Measurements from ENCODE around the gene GDPD1. TPM values are rescaled to one million over a fixed set of nuclear protein-coding genes. Genes with fewer than 3 reads are reported as not detected.
A peak's percentile ranks its signal among the peaks of the same experiment; 100 is the strongest.
"Not testable (repeated sequence)": the region's sequence is repeated elsewhere in the genome, so short reads cannot be mapped to it uniquely, and the experiment has no call there.

The GDPD1 gene
- polyA plus RNA-seq = 3.6 TPM
- long read RNA-seq, donor 1, partial matches to known transcripts = 0 of 2 reads
- long read RNA-seq, donor 1, other reads (novel, unspliced or antisense) = 0 of 2 reads
- long read RNA-seq, donor 2 = 0 reads
- long read RNA-seq, donor 3 = 0 reads
- long read RNA-seq, donor 4 = 0 reads
- long read RNA-seq, donor 5, partial matches to known transcripts = 0 of 1 reads
- long read RNA-seq, donor 5, other reads (novel, unspliced or antisense) = 0 of 1 reads
- long read RNA-seq, donor 6, partial matches to known transcripts = 0 of 2 reads
- long read RNA-seq, donor 6, other reads (novel, unspliced or antisense) = 0 of 2 reads
- long read RNA-seq, donor 7 = 0 reads
- long read RNA-seq, donor 8, partial matches to known transcripts = 0 of 2 reads
- long read RNA-seq, donor 8, other reads (novel, unspliced or antisense) = 0 of 2 reads
- long read RNA-seq, donor 9 = 0 reads
- long read RNA-seq, donor 10 = 0 reads
- long read RNA-seq, donor 11 = 0 reads

DNA sequence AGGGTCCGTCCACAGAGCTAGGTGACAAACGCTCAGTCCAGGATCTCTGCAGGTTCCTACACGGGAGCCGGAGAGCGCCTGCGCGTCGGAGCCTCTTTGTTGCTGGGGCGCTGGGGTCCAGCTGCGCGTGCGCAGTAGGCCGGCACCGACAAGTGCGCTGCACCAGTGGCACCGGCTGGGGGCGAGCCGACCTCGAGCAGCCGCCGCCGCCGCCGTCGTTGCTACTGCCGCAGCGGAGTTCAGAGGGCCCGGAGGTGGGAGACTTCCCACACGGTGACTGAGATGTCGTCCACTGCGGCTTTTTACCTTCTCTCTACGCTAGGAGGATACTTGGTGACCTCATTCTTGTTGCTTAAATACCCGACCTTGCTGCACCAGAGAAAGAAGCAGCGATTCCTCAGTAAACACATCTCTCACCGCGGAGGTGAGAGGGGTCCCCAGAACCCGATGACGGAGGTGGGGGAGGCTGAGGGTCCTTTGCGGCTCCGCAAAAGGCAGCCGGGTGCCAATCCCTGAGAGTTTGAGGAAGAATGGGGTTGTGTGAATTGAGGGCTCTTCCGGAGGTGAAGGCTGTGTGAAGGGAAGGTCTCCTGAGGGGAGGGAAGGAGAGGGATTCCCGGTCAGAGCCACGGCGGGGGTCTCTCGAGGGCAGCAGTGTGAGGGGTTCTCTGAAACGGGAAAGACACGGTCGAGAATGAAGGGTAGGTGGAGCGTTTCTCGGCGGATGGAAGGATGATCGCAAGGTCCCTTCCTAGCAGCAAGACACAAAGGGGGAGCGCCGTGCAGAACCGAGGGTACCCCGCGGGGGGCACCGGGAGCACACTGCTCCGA, at the start of gene GDPD1:
Gene GDPD1 (plus strand): TSS at position 184 of the 831 bp plus-strand sequence. CDS start 99 bp downstream, at position 283.
- H3K9me3 ChIP-seq (ENCODE audit: control insufficient read depth, low read depth, low read length) = no peaks in the 10 kb centered on the region
- no peaks in the 10 kb centered on the region for H3K36me3 ChIP-seq (ENCODE audit: control insufficient read depth, insufficient read depth, low read length)
- H3K27ac ChIP-seq (ENCODE audit: low read length) = peak within 1 kb of the TSS; percentile 79
- WGBS (ENCODE audit: insufficient coverage, low lambda C conversion rate) = no CpG with 5 or more reads among the region's 60 CpGs
- H3K27me3 ChIP-seq (ENCODE audit: control insufficient read depth, insufficient read depth, low read length) = no peaks in the 10 kb centered on the region
- H3K4me3 ChIP-seq (ENCODE audit: low read length) = peak within 1 kb of the TSS; percentile 77
- peaks cover 2% of the 10 kb centered on the region for H3K4me1 ChIP-seq (ENCODE audit: control insufficient read depth, insufficient read depth, low read length)
- peak; percentile 95 to 97 for DNase-seq

DNA sequence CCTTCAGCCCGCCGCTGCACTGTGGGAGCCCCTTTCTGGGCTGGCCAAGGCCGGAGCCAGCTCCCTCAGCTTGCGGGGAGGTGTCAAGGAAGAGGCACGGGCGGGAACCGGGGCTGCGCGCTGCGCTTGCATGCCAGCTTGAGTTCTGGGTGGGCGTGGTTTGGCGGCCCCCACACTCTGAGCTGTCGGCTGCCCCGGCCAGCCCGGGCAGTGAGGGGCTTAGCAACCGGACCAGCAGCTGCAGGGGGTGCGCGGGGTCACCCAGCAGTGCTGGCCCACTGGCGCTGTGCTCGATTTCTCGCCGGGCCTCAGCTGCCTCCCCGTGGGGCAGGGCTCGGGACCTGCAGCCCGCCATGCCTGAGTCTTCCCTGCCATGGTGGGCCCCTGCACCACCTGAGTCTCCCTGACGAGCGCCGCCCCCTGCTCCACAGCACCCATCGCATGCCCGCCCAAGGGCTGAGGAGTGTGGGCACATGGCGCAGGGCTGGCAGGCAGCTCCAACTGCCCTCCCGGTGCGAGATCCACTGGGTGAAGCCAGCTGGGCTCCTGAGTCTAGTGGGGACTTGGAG, 47.8 kb upstream of the GDPD1 start:
- no CpG with 5 or more reads among the region's 33 CpGs for WGBS (ENCODE audit: insufficient coverage, low lambda C conversion rate)
- H3K9me3 ChIP-seq (ENCODE audit: control insufficient read depth, low read depth, low read length) = peaks cover 7% of the 10 kb centered on the region
- DNase-seq = no peak
- no peaks in the 10 kb centered on the region for H3K27me3 ChIP-seq (ENCODE audit: control insufficient read depth, insufficient read depth, low read length)
- H3K36me3 ChIP-seq (ENCODE audit: control insufficient read depth, insufficient read depth, low read length) = no peaks in the 10 kb centered on the region
- no peak overlapping the region for H3K4me3 ChIP-seq (ENCODE audit: low read length)
- no peak overlapping the region for H3K27ac ChIP-seq (ENCODE audit: low read length)
- no peaks in the 10 kb centered on the region for H3K4me1 ChIP-seq (ENCODE audit: control insufficient read depth, insufficient read depth, low read length)

DNA sequence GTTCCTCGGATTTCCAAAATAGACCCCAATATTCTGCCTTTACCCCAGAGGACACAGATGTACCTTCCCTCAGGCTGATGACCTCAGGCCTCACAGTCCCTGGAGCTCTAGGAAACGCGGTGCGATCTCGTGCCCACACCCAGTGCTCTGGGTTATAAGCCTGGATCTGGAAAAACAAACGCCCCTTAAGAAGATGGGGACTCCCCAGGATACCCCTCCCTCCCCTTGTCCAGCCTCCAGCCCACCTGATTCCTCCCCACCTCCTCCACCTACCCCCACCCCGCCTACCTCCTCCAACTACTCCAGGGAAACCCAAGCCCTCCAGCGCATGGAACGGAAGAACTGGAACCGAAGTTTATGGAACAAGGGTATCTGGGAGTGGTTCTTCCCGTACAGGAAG, 45.6 kb upstream of the GDPD1 start:
- Histone ChIP-seq H3K9me3 (ENCODE audit: control insufficient read depth, low read depth, low read length) (peaks cover 7% of the 10 kb centered on the region), H3K36me3 (ENCODE audit: control insufficient read depth, insufficient read depth, low read length) (no peaks in the 10 kb centered on the region), H3K27me3 (ENCODE audit: control insufficient read depth, insufficient read depth, low read length) (no peaks in the 10 kb centered on the region), H3K4me1 (ENCODE audit: control insufficient read depth, insufficient read depth, low read length) (no peaks in the 10 kb centered on the region), H3K4me3 (ENCODE audit: low read length) (no peak overlapping the region), H3K27ac (ENCODE audit: low read length) (no peak overlapping the region)
- DNase-seq = no peak
- 100% methylated on average over 1 of the region's 11 CpGs for WGBS (ENCODE audit: insufficient coverage, low lambda C conversion rate)

DNA sequence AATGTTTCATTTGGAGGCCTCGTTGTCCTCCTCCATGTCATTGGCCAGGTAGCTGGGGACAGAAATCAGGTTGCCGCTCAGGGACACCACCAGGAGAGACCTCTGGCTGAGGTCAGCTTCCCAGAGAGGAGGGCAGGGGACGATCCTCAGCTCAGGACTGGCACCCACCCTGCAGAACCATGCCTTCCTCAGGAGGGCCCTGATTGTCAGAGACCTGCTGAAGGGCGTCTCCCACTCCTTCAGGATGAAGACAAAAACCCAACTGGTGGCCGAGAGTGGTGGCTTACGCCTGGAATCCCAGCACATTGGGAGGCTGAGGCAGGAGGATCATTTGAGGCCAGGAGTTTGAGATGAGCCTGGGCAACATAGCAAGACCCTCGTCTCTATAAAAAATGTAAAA, 45.2 kb upstream of the GDPD1 start:
- DNase-seq = no peak
- Histone ChIP-seq H3K27ac (ENCODE audit: low read length) (no peak overlapping the region), H3K4me3 (ENCODE audit: low read length) (no peak overlapping the region), H3K27me3 (ENCODE audit: control insufficient read depth, insufficient read depth, low read length) (no peaks in the 10 kb centered on the region), H3K9me3 (ENCODE audit: control insufficient read depth, low read depth, low read length) (peaks cover 7% of the 10 kb centered on the region), H3K36me3 (ENCODE audit: control insufficient read depth, insufficient read depth, low read length) (no peaks in the 10 kb centered on the region), H3K4me1 (ENCODE audit: control insufficient read depth, insufficient read depth, low read length) (no peaks in the 10 kb centered on the region)
- WGBS (ENCODE audit: insufficient coverage, low lambda C conversion rate) = no CpG with 5 or more reads among the region's 7 CpGs

DNA sequence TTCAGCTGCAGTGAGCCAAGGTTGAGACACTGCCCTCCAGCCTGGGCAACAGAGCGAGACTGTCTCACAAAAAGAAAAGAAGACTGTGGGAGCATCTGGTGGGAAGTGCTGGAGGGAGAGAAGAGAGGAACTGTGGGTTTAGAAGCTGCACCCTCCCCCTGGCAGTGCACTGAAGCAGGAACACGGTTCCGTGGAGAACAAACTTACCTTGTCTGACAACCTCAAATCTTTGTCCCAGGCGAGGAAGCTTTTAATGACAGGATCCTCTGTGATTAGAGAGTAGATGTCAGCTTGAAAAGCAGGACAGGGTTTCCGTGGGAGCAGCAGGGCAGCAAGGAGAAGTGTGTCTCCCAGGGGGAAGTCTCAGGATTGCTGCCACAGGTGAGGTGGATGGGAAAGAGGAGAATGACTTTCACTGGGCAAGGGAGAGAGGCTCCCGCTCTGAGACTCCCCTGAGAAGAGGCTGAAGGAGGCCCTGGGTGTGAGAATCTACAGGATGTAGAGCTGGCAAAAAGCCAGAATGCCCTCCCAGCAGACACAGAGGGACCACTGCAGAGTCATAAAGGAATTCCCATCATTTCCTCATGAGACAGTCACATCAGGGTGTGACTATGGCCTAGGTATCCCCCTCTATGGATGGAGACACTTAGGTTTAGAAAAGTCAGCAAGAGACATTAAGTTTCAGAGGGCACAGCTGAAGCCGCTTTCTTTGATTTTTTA, 41.9 kb upstream of the GDPD1 start:
- Histone ChIP-seq H3K9me3 (ENCODE audit: control insufficient read depth, low read depth, low read length) (no peaks in the 10 kb centered on the region), H3K27ac (ENCODE audit: low read length) (no peak overlapping the region), H3K4me3 (ENCODE audit: low read length) (no peak overlapping the region), H3K4me1 (ENCODE audit: control insufficient read depth, insufficient read depth, low read length) (no peaks in the 10 kb centered on the region), H3K36me3 (ENCODE audit: control insufficient read depth, insufficient read depth, low read length) (no peaks in the 10 kb centered on the region), H3K27me3 (ENCODE audit: control insufficient read depth, insufficient read depth, low read length) (no peaks in the 10 kb centered on the region)
- DNase-seq = no peak
- 67% methylated on average over 1 of the region's 7 CpGs for WGBS (ENCODE audit: insufficient coverage, low lambda C conversion rate)

DNA sequence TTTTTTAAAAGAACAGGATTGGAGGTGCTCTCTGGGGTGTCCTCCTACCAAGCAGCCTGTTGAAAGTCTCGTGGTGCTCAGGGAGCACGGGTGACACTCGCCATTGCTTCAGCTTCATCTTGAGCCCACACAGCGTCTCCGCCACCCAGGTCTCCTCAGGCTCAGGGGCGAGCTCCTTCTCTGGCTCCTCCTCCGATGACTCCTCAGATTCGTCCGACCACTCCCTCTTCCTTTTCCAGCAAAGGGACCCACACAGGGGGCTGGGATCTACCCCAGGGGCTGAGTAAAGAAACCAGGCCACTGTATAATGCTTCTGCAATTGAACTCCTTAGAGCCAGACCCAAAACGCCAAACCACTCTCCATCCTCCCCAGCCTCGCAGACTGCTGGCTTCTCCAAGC, 40.7 kb upstream of the GDPD1 start:
- not testable (repeated sequence) for H3K27me3 ChIP-seq (ENCODE audit: control insufficient read depth, insufficient read depth, low read length); H3K27ac ChIP-seq (ENCODE audit: low read length); DNase-seq; H3K4me3 ChIP-seq (ENCODE audit: low read length); H3K9me3 ChIP-seq (ENCODE audit: control insufficient read depth, low read depth, low read length); H3K4me1 ChIP-seq (ENCODE audit: control insufficient read depth, insufficient read depth, low read length); H3K36me3 ChIP-seq (ENCODE audit: control insufficient read depth, insufficient read depth, low read length)
- no CpG with 5 or more reads among the region's 11 CpGs for WGBS (ENCODE audit: insufficient coverage, low lambda C conversion rate)

DNA sequence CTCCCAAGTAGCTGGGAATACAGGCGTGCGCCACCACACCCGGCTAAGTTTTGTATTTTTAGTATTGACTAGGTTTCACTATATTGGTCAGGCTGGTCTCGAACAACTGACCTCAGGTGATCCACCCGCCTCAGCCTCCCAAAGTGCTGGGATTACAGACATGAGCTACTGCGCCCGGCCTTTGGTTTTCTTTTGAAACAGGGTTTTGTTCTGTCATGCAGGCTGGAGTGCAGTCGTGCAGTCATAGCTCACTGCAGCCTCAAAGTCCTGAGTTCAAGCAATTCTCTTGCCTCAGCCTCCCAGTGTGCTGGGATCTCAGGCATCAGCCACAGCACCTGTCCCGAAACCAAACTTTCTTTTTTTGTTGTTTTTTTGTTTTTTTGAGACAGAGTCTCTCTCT, 39.7 kb upstream of the GDPD1 start:
- H3K27ac ChIP-seq (ENCODE audit: low read length) = no peak overlapping the region
- no peaks in the 10 kb centered on the region for H3K4me1 ChIP-seq (ENCODE audit: control insufficient read depth, insufficient read depth, low read length)
- no CpG with 5 or more reads among the region's 9 CpGs for WGBS (ENCODE audit: insufficient coverage, low lambda C conversion rate)
- H3K9me3 ChIP-seq (ENCODE audit: control insufficient read depth, low read depth, low read length) = no peaks in the 10 kb centered on the region
- no peak overlapping the region for H3K4me3 ChIP-seq (ENCODE audit: low read length)
- DNase-seq = no peak
- H3K27me3 ChIP-seq (ENCODE audit: control insufficient read depth, insufficient read depth, low read length) = no peaks in the 10 kb centered on the region
- no peaks in the 10 kb centered on the region for H3K36me3 ChIP-seq (ENCODE audit: control insufficient read depth, insufficient read depth, low read length)

DNA sequence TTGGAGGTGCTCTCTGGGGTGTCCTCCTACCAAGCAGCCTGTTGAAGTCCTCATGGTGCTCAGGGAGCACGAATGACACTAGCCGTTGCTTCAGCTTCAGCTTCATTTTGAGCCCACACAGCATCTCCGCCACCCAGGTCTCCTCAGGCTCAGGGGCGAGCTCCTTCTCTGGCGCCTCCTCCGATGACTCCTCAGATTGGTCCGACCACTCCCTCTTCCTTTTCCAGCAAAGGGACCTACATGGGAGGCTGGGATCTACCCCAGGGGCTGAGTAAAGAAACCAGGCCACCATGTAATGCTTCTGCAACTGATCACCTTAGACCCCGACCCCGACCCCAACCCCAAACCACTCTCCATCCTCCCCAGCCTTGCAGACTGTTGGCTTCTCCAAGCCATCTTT, 38.8 kb upstream of the GDPD1 start:
- Histone ChIP-seq H3K27ac (ENCODE audit: low read length) (no peak overlapping the region), H3K36me3 (ENCODE audit: control insufficient read depth, insufficient read depth, low read length) (no peaks in the 10 kb centered on the region), H3K4me3 (ENCODE audit: low read length) (no peak overlapping the region), H3K9me3 (ENCODE audit: control insufficient read depth, low read depth, low read length) (no peaks in the 10 kb centered on the region), H3K4me1 (ENCODE audit: control insufficient read depth, insufficient read depth, low read length) (no peaks in the 10 kb centered on the region), H3K27me3 (ENCODE audit: control insufficient read depth, insufficient read depth, low read length) (no peaks in the 10 kb centered on the region)
- no CpG with 5 or more reads among the region's 9 CpGs for WGBS (ENCODE audit: insufficient coverage, low lambda C conversion rate)
- DNase-seq = no peak

DNA sequence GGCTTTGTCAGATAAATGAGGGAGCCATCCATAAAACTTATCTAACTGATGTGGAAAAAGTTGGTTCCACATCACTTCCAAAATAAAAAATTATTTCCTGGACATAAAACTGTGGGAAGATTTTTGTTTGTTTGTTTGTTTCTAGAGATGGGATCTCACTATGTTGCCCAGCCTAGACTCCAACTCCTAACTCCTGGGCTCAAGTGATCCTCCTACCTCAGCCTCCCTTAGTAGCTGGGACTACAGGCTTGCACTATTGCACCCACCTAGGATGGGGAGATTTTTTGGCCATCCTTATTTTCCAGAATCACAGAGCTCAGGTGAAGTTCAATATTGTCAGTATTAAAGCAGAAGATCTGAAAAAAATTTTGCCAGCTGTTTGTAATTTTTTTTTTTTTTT, 34.3 kb upstream of the GDPD1 start:
- no peak overlapping the region for H3K27ac ChIP-seq (ENCODE audit: low read length)
- no peak overlapping the region for H3K4me3 ChIP-seq (ENCODE audit: low read length)
- peaks cover 9% of the 10 kb centered on the region for H3K36me3 ChIP-seq (ENCODE audit: control insufficient read depth, insufficient read depth, low read length)
- H3K4me1 ChIP-seq (ENCODE audit: control insufficient read depth, insufficient read depth, low read length) = no peaks in the 10 kb centered on the region
- no peaks in the 10 kb centered on the region for H3K27me3 ChIP-seq (ENCODE audit: control insufficient read depth, insufficient read depth, low read length)
- H3K9me3 ChIP-seq (ENCODE audit: control insufficient read depth, low read depth, low read length) = no peaks in the 10 kb centered on the region
- no peak for DNase-seq

DNA sequence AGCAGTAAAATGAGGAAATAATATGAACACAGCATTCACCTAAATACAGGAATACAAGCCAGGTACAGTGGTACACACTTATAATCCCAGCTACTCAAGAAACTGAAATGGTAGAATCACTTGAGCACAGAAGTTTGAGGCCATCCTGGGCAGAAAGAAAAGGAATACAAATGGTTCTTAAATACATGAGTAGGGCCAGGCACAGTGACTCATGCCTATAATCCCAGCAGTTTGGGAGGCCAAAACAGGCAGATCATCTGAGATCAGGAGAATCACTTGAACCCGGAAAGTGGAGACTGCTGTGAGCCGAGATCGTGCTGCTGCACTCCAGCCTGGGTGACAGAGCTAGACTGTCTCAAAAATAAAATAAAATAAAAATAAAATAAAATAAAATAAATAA, 33.5 kb upstream of the GDPD1 start:
- DNase-seq = no peak
- Histone ChIP-seq H3K27ac (ENCODE audit: low read length) (no peak overlapping the region), H3K4me3 (ENCODE audit: low read length) (no peak overlapping the region), H3K9me3 (ENCODE audit: control insufficient read depth, low read depth, low read length) (no peaks in the 10 kb centered on the region), H3K27me3 (ENCODE audit: control insufficient read depth, insufficient read depth, low read length) (no peaks in the 10 kb centered on the region), H3K4me1 (ENCODE audit: control insufficient read depth, insufficient read depth, low read length) (no peaks in the 10 kb centered on the region), H3K36me3 (ENCODE audit: control insufficient read depth, insufficient read depth, low read length) (peaks cover 9% of the 10 kb centered on the region)
- 100% methylated on average over 3 of the region's 3 CpGs for WGBS (ENCODE audit: insufficient coverage, low lambda C conversion rate)

All from large intestine (tissue), 12 donors.